ENCODE data around the gene TMEM269.

DNA sequence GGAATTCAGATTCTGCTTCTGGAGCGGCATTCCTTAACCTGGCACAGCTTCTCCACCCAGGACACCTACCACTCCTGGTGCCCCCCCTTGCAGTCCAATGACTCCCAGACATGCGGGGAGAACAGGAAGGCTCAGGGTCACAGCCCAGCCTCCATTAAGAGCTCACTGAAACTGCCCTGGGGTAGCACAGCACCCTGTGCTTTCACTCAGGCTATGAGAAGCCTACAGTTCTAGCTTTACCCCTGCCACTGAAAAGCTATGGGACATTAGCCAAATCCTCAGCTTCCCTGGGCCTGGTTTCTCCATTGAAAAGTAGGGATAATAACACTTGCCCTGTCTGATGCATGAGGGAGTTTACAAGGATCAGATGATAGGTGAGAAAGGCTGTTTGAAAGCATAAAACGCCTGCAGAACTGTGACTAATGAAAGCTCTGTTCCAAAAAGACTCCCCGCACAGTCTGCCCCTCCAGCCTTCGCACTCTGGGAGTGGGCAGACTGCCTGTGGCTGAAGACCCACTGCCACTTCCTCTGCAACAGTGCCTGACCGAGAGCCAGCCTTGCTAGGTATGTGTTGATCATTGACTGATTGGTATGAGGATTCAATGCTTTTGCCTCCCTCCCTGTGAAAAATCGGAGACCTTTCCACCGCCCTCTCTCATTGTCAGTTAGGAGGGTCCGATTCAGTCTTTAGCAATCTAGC, 42.0 kb upstream of the TMEM269 start:
- no peak for TF ChIP-seq EZH2 (IDR thresholded peaks at IDR 0.05; ENCODE audit: insufficient read depth, poor library complexity, severe bottlenecking)
- TF ChIP-seq EZH2phosphoT487 (IDR thresholded peaks at IDR 0.05; ENCODE audit: insufficient read depth, low read depth), result no peak
